ENCODE data around the gene NOTCH3. TPM values are rescaled to one million over a fixed set of nuclear protein-coding genes. Genes with fewer than 3 reads are reported as not detected.

NOTCH3 gene
- total RNA-seq, 1 experiment from 2014 or later = 60.6 TPM

DNA sequence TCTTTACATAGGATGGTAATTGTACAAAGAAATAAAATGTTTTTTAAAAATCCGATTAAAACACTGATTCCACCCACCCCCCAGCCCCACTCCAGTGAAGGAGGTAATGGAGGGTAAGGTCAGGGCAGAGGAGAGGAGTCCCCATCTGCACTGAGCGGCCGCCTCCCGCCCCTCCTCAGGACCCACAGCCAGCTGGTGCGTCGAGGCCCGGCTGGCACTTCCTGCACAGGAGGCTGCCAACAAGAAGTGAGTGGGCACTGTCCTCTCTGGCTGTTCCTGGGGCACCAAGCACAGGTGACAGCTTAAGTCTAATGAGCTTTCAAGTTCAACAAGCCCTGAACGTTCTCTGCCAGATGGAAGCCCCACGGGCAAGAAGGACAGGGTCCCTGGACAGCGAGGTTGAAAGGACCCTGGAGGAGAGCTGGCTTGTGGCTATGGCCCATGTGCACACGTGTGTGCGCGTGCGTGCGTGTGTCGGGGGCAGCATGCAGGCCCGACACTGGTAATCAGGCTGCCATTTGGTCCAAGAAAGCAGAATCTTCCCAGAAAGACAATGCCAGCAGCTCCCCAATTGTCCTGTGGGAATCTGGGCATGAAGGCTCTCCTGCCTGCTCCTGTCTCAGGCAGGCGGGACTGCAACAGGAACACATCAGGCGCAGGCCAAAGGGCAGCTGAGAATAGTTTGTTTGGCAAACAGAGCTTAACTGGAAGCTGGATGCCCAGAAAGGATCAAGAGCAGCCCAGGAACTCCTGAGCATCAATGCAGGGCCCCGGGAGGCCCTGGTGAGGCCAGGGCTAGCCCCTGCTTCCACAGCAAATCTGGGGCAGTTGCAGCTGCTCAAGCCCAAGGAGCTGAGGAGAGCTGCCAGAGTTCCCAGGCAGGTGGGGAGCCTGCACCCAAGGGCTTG, 46.6 kb upstream of the NOTCH3 start:
- Histone ChIP-seq H3K27me3 (replicated peaks; ENCODE audit: control insufficient read depth, insufficient read depth, low read length) (no peaks in the 10 kb centered on the region), H3K4me1 (peaks cover 27% of the 10 kb centered on the region), H3K4me3 (ENCODE audit: low read depth, low read length) (no peak overlapping the region), H3K9me3 (no peaks in the 10 kb centered on the region), H3K36me3 (ENCODE audit: control insufficient read depth, insufficient read depth, low read length) (peaks cover 13% of the 10 kb centered on the region)
- intact Hi-C loops (cut with micrococcal nuclease; ENCODE audit: unreplicated experiment) = loop anchor here (5.0 kb wide), 1 partner anchor 50 kb away; no protein-coding TSS in a partner anchor
- DNase-seq = peak in 1 of 2 experiments; percentile 35
- peaks cover 16% of the 10 kb centered on the region for H3K4me1 Mint-ChIP-seq (ENCODE audit: low read depth, unreplicated experiment)
- H3K27me3 Mint-ChIP-seq (ENCODE audit: insufficient read depth, unreplicated experiment) = no peaks in the 10 kb centered on the region
- TF ChIP-seq, protein P1, sequence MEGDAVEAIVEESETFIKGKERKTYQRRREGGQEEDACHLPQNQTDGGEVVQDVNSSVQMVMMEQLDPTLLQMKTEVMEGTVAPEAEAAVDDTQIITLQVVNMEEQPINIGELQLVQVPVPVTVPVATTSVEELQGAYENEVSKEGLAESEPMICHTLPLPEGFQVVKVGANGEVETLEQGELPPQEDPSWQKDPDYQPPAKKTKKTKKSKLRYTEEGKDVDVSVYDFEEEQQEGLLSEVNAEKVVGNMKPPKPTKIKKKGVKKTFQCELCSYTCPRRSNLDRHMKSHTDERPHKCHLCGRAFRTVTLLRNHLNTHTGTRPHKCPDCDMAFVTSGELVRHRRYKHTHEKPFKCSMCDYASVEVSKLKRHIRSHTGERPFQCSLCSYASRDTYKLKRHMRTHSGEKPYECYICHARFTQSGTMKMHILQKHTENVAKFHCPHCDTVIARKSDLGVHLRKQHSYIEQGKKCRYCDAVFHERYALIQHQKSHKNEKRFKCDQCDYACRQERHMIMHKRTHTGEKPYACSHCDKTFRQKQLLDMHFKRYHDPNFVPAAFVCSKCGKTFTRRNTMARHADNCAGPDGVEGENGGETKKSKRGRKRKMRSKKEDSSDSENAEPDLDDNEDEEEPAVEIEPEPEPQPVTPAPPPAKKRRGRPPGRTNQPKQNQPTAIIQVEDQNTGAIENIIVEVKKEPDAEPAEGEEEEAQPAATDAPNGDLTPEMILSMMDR (IDR thresholded peaks at IDR 0.05; ENCODE audit: insufficient read depth in 1 of 2, low read depth in 1 of 2, low read length in 1 of 2, severe bottlenecking in 1 of 2, unreplicated experiment in 1 of 2) = no peak
- BruUV-seq (replicated peaks) = no TSS peak
- ChIA-PET POLR2A (interaction anchor here (0.6 kb wide), 1 partner anchor 50 kb away, joined by 3 read pairs; no protein-coding TSS in a partner anchor), CTCF (interaction anchor here (1.1 kb wide), 1 partner anchor 51 kb away, joined by 3 read pairs; no protein-coding TSS in a partner anchor)
- H3K36me3 Mint-ChIP-seq (ENCODE audit: insufficient read depth, unreplicated experiment) = peaks cover 90% of the 10 kb centered on the region
- H3K4me3 Mint-ChIP-seq (ENCODE audit: unreplicated experiment) = no peak overlapping the region
- no peaks in the 10 kb centered on the region for H3K9me3 Mint-ChIP-seq (ENCODE audit: unreplicated experiment)
- no peak overlapping the region for H3K27ac Mint-ChIP-seq (ENCODE audit: unreplicated experiment)

DNA sequence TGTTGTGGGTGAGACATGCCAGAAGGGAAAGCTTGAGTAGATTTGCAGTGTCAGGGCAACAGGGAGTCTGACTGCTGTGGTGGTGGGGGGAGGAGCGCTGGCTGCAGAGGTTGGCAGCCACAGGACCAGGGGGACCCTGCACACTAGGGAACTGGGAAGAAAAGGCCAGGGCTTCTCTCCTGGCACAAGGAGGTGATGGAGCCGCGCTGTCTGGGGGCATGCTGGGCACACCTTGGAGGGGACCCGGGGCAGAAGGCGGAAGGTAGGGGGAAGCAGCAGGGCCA, 45.3 kb upstream of the NOTCH3 start:
- TF ChIP-seq, protein P1 (IDR thresholded peaks at IDR 0.05; ENCODE audit: insufficient read depth in 1 of 2, low read depth in 1 of 2, low read length in 1 of 2, severe bottlenecking in 1 of 2, unreplicated experiment in 1 of 2) = no peak
- H3K4me3 Mint-ChIP-seq (ENCODE audit: unreplicated experiment) = no peak overlapping the region
- intact Hi-C loops (cut with micrococcal nuclease; ENCODE audit: unreplicated experiment) = loop anchor here (5.0 kb wide), 1 partner anchor 49 kb away; no protein-coding TSS in a partner anchor
- H3K36me3 Mint-ChIP-seq (ENCODE audit: insufficient read depth, unreplicated experiment) = peaks cover 91% of the 10 kb centered on the region
- ChIA-PET POLR2A (no interaction called here), CTCF (no interaction called here)
- H3K9me3 ChIP-seq = no peaks in the 10 kb centered on the region
- DNase-seq = no peak
- H3K27ac Mint-ChIP-seq (ENCODE audit: unreplicated experiment) = peak overlapping the region; percentile 51
- BruUV-seq (replicated peaks) = no TSS peak
- H3K4me1 ChIP-seq = peaks cover 27% of the 10 kb centered on the region
- no peaks in the 10 kb centered on the region for H3K27me3 Mint-ChIP-seq (ENCODE audit: insufficient read depth, unreplicated experiment)
- H3K36me3 ChIP-seq (ENCODE audit: control insufficient read depth, insufficient read depth, low read length) = peaks cover 13% of the 10 kb centered on the region
- peaks cover 13% of the 10 kb centered on the region for H3K4me1 Mint-ChIP-seq (ENCODE audit: low read depth, unreplicated experiment)
- H3K4me3 ChIP-seq (ENCODE audit: low read depth, low read length) = no peak overlapping the region
- H3K9me3 Mint-ChIP-seq (ENCODE audit: unreplicated experiment) = no peaks in the 10 kb centered on the region
- H3K27me3 ChIP-seq (replicated peaks; ENCODE audit: control insufficient read depth, insufficient read depth, low read length) = no peaks in the 10 kb centered on the region

DNA sequence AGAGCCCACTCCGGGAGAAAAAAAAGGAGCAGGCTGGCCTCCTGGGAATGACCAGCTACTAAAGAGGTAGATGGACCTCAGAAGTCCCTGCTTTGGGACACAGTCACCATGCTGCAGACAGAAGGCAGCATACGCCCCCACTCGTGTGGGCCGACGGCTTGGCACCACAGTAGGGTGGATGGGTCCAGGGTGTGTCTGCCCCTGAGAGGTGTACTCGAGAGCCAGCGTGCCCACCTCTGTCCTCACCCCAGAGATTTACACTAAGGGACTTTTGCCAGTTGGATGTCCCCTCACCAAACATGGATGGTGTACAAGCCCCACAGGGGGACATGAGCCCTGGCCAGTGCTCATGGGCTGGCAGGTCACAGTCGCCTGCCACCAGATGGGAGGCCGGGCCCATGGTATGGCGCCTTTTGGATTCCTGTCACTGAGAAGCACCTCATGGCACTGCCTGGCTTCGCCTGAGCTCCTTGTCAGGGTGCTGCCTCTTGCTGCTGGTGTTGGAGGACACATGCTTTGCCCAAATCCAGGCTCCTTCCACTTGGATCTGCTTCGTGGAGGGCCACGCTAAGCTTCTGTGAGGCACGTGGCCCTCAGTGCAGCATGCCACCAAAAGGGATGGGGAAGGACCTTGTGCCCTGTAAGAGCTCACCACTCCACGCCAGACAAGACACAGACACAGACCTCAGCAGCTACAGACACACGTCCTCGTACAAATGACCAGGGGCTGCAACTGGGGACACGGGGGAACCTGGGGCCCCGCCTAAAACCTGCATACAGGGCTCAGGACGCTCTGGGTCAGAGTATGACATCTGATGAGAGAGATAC, 44.8 kb upstream of the NOTCH3 start:
- Histone ChIP-seq H3K27me3 (replicated peaks; ENCODE audit: control insufficient read depth, insufficient read depth, low read length) (no peaks in the 10 kb centered on the region), H3K4me3 (ENCODE audit: low read depth, low read length) (no peak overlapping the region), H3K9me3 (no peaks in the 10 kb centered on the region), H3K36me3 (ENCODE audit: control insufficient read depth, insufficient read depth, low read length) (peaks cover 10% of the 10 kb centered on the region), H3K4me1 (peaks cover 23% of the 10 kb centered on the region)
- BruUV-seq (replicated peaks) = no TSS peak
- no peaks in the 10 kb centered on the region for H3K27me3 Mint-ChIP-seq (ENCODE audit: insufficient read depth, unreplicated experiment)
- POLR2A ChIA-PET = no interaction called here
- no peaks in the 10 kb centered on the region for H3K9me3 Mint-ChIP-seq (ENCODE audit: unreplicated experiment)
- DNase-seq = no peak
- TF ChIP-seq, protein P1 (IDR thresholded peaks at IDR 0.05; ENCODE audit: insufficient read depth in 1 of 2, low read depth in 1 of 2, low read length in 1 of 2, severe bottlenecking in 1 of 2, unreplicated experiment in 1 of 2) = no peak
- intact Hi-C loops (cut with micrococcal nuclease; ENCODE audit: unreplicated experiment) = loop anchor here (5.0 kb wide), 1 partner anchor 48 kb away; no protein-coding TSS in a partner anchor
- no peak overlapping the region for H3K4me3 Mint-ChIP-seq (ENCODE audit: unreplicated experiment)
- H3K36me3 Mint-ChIP-seq (ENCODE audit: insufficient read depth, unreplicated experiment) = peaks cover 91% of the 10 kb centered on the region
- CTCF ChIA-PET = no interaction called here
- H3K4me1 Mint-ChIP-seq (ENCODE audit: low read depth, unreplicated experiment) = peaks cover 13% of the 10 kb centered on the region
- H3K27ac Mint-ChIP-seq (ENCODE audit: unreplicated experiment) = peak overlapping the region; percentile 51
